ENCODE measurements around the gene THOC2.
"Not testable (repeated sequence)": the region's sequence is repeated elsewhere in the genome, so short reads cannot be mapped to it uniquely, and the experiment has no call there.

THOC2 gene

DNA sequence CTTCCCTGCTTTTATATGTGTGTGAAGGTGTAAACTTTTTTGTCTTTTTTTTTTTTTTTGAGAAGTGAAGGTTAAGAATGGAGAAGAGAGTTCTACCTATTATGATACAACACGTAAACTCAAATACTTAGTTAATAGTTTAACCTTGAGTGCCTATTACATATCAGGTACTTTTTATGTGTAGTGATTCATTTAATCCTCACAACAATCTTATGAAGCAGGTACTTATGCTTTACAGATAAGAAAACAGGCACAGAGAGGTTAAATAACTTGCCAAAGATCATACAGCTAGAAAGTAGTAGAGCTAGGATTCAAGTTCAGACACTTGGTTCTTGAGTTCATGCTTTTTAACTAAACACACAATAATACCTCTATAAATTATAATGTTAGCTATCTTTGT is 107.4 kb downstream of the THOC2 start:
- Histone ChIP-seq H3K9me3 (ENCODE audit: low read length) (no peaks in the 10 kb centered on the region), H2AFZ (ENCODE audit: low read depth, low read length) (no peak overlapping the region), H3K36me3 (ENCODE audit: insufficient read depth, low read length) (peaks cover 34% of the 10 kb centered on the region), H3K4me1 (ENCODE audit: insufficient read depth, low read length) (no peaks in the 10 kb centered on the region), H3K27me3 (ENCODE audit: insufficient read depth, low read length) (no peaks in the 10 kb centered on the region), H3K4me3 (ENCODE audit: low read length) (no peak overlapping the region)

DNA sequence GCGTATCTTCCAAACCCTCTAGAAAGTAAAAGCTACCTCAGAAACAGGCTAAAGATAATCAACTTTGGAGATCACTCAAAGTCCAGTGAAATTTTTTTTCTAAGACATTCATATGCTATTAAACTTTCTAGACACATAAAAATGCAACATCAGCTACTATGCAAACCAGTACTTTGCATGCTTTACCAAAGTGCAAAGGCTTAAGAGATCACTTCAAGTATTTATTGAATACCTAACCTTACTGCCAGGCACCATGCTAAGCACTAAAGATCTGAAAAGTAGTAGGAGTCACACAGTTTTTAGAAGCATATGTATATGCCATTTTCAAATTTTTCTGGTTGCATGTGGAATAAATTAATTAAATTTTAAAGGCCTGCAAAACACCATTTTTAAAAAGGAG is 115.8 kb downstream of the THOC2 start:
- no peaks in the 10 kb centered on the region for H3K27me3 ChIP-seq (ENCODE audit: insufficient read depth, low read length)
- H3K4me1 ChIP-seq (ENCODE audit: insufficient read depth, low read length), result no peaks in the 10 kb centered on the region
- no peak overlapping the region for H3K4me3 ChIP-seq (ENCODE audit: low read length)
- no peaks in the 10 kb centered on the region for H3K9me3 ChIP-seq (ENCODE audit: low read length)
- H3K36me3 ChIP-seq (ENCODE audit: insufficient read depth, low read length), result peaks cover 19% of the 10 kb centered on the region
- H2AFZ ChIP-seq (ENCODE audit: low read depth, low read length), result no peak overlapping the region

DNA sequence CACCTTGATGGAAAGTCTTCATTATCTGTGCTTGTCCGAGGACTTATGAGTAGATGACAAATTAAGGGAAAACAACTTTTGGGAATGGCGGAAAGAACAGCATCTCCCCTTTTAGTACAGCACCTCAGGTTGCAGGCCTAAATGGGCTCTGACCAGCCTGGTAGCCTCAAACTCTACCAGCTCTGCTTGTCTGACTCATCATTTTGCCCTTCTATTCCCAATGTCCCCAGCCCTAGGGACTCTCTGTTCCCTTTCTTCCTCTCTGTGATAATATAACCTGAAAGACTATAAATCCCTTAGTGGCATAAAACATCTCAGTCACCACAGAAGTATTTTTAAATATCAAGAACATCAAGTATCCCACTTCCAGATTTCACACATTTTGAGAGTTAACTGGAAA is 121.9 kb downstream of the THOC2 start:
- H3K9me3 ChIP-seq (ENCODE audit: low read length), result no peaks in the 10 kb centered on the region
- H3K36me3 ChIP-seq (ENCODE audit: insufficient read depth, low read length), result peaks cover 20% of the 10 kb centered on the region
- H3K4me3 ChIP-seq (ENCODE audit: low read length), result no peak overlapping the region
- no peak overlapping the region for H2AFZ ChIP-seq (ENCODE audit: low read depth, low read length)
- H3K4me1 ChIP-seq (ENCODE audit: insufficient read depth, low read length), result no peaks in the 10 kb centered on the region
- H3K27me3 ChIP-seq (ENCODE audit: insufficient read depth, low read length), result no peaks in the 10 kb centered on the region

DNA sequence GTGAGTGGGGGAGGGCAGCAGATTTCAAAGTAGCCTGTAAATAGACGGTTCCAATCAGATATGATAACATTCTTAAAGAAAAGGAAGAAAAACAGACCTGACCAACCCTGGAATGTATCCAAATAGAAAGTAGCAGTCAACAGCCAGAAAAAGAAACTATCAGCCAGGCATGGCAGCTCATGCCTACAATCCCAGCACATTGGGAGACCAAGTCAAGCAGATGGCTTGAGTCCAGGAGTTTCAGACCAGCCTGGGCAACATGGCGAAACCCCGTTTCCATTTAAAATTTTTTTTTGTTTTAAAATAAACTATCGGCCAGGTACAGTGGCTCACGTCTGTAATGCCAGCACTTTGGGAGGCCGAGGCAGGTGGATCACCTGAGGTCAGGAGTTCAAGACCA is 125.0 kb downstream of the THOC2 start:
- Histone ChIP-seq H3K27me3 (ENCODE audit: insufficient read depth, low read length) (no peaks in the 10 kb centered on the region), H3K4me3 (ENCODE audit: low read length) (no peak overlapping the region), H3K36me3 (ENCODE audit: insufficient read depth, low read length) (peaks cover 20% of the 10 kb centered on the region), H3K9me3 (ENCODE audit: low read length) (no peaks in the 10 kb centered on the region), H3K4me1 (ENCODE audit: insufficient read depth, low read length) (no peaks in the 10 kb centered on the region), H2AFZ (ENCODE audit: low read depth, low read length) (no peak overlapping the region)

DNA sequence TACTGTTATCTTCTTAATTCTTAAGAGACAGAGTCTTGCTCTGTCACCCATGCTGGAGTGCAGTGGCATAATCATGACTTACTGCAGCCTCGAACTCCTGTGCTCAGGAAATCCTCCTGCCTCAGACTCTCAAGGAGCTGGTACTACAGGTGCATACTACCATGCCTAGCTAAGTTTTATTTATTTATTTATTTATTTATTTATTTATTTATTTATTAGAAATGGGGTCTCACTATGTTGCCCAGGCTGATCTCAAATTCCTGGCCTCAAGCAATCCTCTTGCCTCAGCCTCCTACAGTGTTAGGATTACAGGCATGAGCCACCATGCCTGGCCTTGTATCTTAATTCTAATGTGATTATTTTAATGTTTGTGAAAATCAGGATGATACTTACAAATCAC is 125.6 kb downstream of the THOC2 start:
- H3K27me3 ChIP-seq (ENCODE audit: insufficient read depth, low read length), result no peaks in the 10 kb centered on the region
- peaks cover 20% of the 10 kb centered on the region for H3K36me3 ChIP-seq (ENCODE audit: insufficient read depth, low read length)
- H2AFZ ChIP-seq (ENCODE audit: low read depth, low read length), result no peak overlapping the region
- no peaks in the 10 kb centered on the region for H3K9me3 ChIP-seq (ENCODE audit: low read length)
- no peaks in the 10 kb centered on the region for H3K4me1 ChIP-seq (ENCODE audit: insufficient read depth, low read length)
- no peak overlapping the region for H3K4me3 ChIP-seq (ENCODE audit: low read length)

DNA sequence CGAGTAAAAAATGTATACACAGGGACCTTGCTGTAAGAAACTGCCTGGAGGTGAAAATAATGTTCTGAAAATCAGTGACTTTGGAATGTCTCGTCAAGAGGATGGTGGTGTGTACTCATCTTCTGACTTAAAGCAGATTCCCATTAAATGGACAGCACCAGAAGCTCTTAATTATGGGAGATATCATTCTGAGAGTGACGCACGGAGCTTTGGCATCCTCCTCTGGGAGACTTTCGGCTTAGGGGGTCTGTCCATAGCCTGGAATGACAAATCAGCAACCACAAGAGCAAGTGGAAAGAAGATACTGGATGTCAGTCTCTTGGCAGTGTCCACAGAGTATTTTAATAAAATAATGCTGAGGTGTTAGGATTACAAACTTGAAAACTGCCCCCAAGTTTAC is 129.4 kb downstream of the THOC2 start:
- peaks cover 10% of the 10 kb centered on the region for H3K36me3 ChIP-seq (ENCODE audit: insufficient read depth, low read length)
- H3K27me3 ChIP-seq (ENCODE audit: insufficient read depth, low read length), result no peaks in the 10 kb centered on the region
- H3K9me3 ChIP-seq (ENCODE audit: low read length), result no peaks in the 10 kb centered on the region
- no peak overlapping the region for H3K4me3 ChIP-seq (ENCODE audit: low read length)
- H2AFZ ChIP-seq (ENCODE audit: low read depth, low read length), result no peak overlapping the region
- no peaks in the 10 kb centered on the region for H3K4me1 ChIP-seq (ENCODE audit: insufficient read depth, low read length)

DNA sequence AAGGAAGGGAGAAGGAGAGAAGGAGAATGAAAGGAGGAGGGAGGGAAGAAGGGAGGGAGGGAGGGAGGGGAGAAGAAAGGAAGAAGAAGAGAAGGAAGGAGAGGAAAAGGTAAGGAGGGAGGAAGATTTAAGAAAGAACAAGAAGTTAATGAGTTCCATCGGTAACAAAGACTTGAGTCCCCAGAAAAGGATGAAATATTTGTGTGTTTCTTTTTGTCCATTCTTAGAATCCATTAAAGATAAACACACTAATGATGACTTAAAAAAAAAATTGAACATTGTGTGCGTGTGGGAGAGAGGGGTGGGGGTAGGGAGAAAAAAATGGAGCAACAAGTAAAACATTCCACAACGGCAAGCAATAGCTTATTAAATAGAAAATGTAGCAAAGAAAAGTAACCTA is 131.4 kb downstream of the THOC2 start:
- no peak overlapping the region for H2AFZ ChIP-seq (ENCODE audit: low read depth, low read length)
- H3K4me1 ChIP-seq (ENCODE audit: insufficient read depth, low read length), result no peaks in the 10 kb centered on the region
- H3K4me3 ChIP-seq (ENCODE audit: low read length), result no peak overlapping the region
- no peaks in the 10 kb centered on the region for H3K27me3 ChIP-seq (ENCODE audit: insufficient read depth, low read length)
- no peaks in the 10 kb centered on the region for H3K9me3 ChIP-seq (ENCODE audit: low read length)
- H3K36me3 ChIP-seq (ENCODE audit: insufficient read depth, low read length), result peaks cover 5% of the 10 kb centered on the region

DNA sequence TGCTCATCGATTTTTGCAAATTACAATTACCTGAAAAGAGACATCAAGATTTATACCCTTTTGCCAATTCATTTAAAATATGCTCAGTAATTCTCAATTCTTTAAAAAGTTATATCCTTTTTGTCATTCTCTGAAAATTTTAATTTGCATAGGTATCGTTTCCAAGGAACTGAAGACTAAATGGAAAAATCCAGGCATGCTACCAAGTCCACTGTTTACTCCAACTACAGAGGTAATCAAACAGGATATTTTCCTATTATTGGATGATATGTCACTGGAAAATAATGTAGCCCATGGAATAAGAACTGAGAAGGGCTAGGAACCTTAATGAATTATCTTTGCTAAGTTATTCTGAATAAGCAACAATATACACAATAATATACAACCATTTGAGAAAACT is 132.7 kb downstream of the THOC2 start:
- Histone ChIP-seq H3K4me3 (ENCODE audit: low read length) (no peak overlapping the region), H2AFZ (ENCODE audit: low read depth, low read length) (no peak overlapping the region), H3K9me3 (ENCODE audit: low read length) (no peaks in the 10 kb centered on the region)

DNA sequence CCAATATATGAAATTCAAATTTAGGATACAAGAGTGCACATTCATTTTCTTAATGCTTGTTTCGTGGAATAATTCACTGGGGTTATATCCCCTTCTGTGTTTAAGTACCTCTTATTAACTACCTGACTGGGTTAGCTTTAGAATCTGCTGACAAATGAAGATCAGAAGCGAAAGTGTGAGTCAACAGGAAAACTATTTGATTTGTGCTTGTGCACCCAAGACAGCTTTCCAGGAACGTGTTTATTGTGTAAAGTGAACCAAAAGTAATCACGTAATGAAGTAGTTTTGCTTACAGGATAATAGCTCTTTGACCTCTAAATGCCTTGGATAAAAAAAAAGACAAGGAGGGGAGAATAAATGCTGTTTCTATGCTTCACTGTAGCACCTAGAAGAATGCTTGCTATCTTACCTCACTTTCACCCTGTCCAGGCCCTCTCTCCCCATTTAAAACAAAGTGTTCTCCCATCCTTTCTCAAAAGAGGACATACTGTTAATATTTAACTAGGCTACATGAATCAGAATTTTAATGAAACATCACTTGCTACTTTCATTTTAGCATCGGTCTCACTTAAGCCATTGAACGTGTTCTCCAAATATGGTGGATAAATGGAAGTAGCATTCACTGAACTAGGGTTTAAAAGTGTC is 141.9 kb downstream of the THOC2 start:
- no peaks in the 10 kb centered on the region for H3K27me3 ChIP-seq (ENCODE audit: insufficient read depth, low read length)
- no peak overlapping the region for H2AFZ ChIP-seq (ENCODE audit: low read depth, low read length)
- no peak overlapping the region for H3K4me3 ChIP-seq (ENCODE audit: low read length)
- H3K9me3 ChIP-seq (ENCODE audit: low read length), result no peaks in the 10 kb centered on the region
- H3K36me3 ChIP-seq (ENCODE audit: insufficient read depth, low read length), result no peaks in the 10 kb centered on the region
- no peaks in the 10 kb centered on the region for H3K4me1 ChIP-seq (ENCODE audit: insufficient read depth, low read length)

More for the DNA sequence above, 132.7 kb downstream of the THOC2 start:
- H3K27me3 ChIP-seq (ENCODE audit: insufficient read depth, low read length), result no peaks in the 10 kb centered on the region
- H3K36me3 ChIP-seq (ENCODE audit: insufficient read depth, low read length), result peaks cover 3% of the 10 kb centered on the region
- H3K4me1 ChIP-seq (ENCODE audit: insufficient read depth, low read length), result no peaks in the 10 kb centered on the region

DNA sequence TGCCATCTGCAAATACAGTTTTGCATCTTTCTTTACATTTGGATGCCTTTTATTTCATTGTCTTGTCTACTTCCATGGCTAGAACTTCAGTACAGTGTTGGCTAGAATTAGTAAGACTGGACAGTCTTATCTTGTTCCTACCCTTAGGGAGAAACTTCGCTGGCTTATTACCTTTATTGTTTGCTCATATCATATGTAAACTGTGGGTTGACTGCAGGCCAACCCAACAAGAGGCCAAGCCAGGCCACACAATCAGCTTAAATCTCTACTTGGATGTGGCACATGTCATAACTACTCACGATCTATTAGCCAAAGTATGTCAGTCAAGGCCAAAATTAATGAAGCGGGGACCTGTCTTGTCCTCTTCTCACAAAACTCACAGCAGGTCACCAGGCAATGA is 144.1 kb downstream of the THOC2 start:
- H2AFZ ChIP-seq (ENCODE audit: low read depth, low read length), result no peak overlapping the region
- H3K4me3 ChIP-seq (ENCODE audit: low read length), result no peak overlapping the region
- H3K9me3 ChIP-seq (ENCODE audit: low read length), result no peaks in the 10 kb centered on the region
- H3K36me3 ChIP-seq (ENCODE audit: insufficient read depth, low read length), result no peaks in the 10 kb centered on the region
- H3K4me1 ChIP-seq (ENCODE audit: insufficient read depth, low read length), result no peaks in the 10 kb centered on the region
- no peaks in the 10 kb centered on the region for H3K27me3 ChIP-seq (ENCODE audit: insufficient read depth, low read length)

DNA sequence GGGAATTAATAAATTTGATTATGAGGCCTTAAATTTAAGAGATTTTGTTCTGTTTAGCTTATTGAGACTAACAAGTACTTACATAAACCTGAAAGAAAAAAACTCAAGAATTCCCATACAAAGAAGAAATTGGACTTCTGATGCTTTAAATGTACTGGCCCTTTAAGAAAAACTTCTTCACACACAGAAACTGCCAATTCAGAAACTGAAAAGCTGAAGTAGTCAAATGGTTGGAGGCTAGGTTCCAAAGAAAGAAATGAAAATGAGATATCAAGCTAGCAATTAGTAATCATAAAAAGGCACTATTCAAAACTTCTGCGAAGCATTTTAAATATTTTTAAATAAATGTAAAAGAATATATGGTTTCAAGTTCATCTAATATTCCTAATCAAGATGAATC is 151.3 kb downstream of the THOC2 start:
- Histone ChIP-seq H3K27me3 (ENCODE audit: insufficient read depth, low read length) (no peaks in the 10 kb centered on the region), H3K4me1 (ENCODE audit: insufficient read depth, low read length) (no peaks in the 10 kb centered on the region), H3K36me3 (ENCODE audit: insufficient read depth, low read length) (no peaks in the 10 kb centered on the region), H3K9me3 (ENCODE audit: low read length) (no peaks in the 10 kb centered on the region), H2AFZ (ENCODE audit: low read depth, low read length) (no peak overlapping the region), H3K4me3 (ENCODE audit: low read length) (no peak overlapping the region)

DNA sequence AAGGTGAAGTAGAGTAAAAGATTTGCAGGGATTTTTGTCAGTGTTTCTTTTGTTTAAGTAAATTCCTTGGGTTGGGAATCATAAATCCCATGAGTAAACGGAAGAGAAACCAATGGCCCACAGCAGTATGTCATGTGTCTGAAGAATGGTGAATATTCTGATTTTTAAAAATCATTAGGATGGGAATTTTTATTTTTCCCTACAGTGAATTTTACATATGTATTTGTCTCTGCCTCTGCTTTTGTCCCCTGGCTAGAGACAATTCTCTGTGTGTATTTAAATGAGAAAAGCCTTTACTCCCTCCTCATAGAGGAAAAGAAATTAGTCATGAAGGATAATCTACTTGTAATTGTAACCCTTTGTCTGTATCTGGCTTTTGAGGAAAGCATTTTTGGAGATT is 152.1 kb downstream of the THOC2 start:
- Histone ChIP-seq H3K9me3 (ENCODE audit: low read length) (no peaks in the 10 kb centered on the region), H3K4me3 (ENCODE audit: low read length) (no peak overlapping the region), H2AFZ (ENCODE audit: low read depth, low read length) (no peak overlapping the region), H3K27me3 (ENCODE audit: insufficient read depth, low read length) (no peaks in the 10 kb centered on the region), H3K36me3 (ENCODE audit: insufficient read depth, low read length) (no peaks in the 10 kb centered on the region), H3K4me1 (ENCODE audit: insufficient read depth, low read length) (no peaks in the 10 kb centered on the region)

DNA sequence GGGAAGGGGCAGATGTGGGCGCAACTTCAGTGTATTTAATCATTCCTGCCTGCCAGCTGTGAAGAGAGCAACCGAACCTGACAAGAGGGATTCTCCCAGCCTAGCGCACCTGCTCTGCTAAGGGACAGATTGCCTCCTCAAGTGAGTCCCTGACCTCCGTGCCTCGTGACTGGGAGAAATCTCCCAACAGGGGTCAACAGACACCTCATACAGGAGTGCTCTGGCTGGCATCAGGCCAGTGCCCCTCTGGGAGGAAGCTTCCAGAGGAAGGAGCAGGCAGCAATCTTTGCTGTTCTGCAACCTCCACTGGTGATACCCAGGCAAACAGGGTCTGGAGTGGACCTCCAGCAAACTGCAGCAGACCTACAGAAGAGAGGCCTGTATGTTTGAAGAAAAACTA is 158.8 kb downstream of the THOC2 start:
- H2AFZ ChIP-seq (ENCODE audit: low read depth, low read length); H3K27me3 ChIP-seq (ENCODE audit: insufficient read depth, low read length); H3K4me1 ChIP-seq (ENCODE audit: insufficient read depth, low read length); H3K36me3 ChIP-seq (ENCODE audit: insufficient read depth, low read length); H3K9me3 ChIP-seq (ENCODE audit: low read length); H3K4me3 ChIP-seq (ENCODE audit: low read length): not testable (repeated sequence)

DNA sequence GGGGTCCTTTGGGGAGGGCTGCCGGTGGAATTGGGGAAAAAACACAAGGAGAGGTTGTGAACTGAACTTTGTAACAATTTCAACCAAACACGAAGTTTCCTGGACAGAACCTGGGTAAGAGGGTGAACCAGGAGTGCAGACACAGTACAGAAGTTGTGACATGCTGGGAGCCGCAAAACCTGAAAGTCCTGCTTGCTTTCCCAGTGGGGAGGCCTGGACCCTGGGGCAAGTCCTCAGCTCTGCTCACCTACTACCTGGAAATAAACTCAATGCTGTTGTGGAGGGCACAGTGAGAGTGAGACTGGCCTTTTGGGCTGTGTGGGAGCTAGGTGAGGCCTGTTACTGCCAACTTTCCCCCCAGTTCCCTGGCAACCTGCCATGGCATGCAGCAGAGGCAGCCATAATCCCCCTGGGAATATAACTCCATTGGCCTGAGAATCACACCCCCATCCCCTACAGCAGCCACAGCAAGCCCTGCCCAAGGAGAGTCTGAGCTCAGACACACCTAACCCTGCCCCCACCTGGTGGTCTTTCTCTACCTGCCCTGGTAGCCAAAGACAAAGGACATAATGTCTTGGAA is 162.8 kb downstream of the THOC2 start:
- Histone ChIP-seq H3K9me3 (ENCODE audit: low read length) (no peaks in the 10 kb centered on the region), H3K27me3 (ENCODE audit: insufficient read depth, low read length) (no peaks in the 10 kb centered on the region), H3K36me3 (ENCODE audit: insufficient read depth, low read length) (no peaks in the 10 kb centered on the region), H3K4me1 (ENCODE audit: insufficient read depth, low read length) (no peaks in the 10 kb centered on the region), H3K4me3 (ENCODE audit: low read length) (no peak overlapping the region), H2AFZ (ENCODE audit: low read depth, low read length) (no peak overlapping the region)

All from neuron (in vitro differentiated cells).